Measurements from ENCODE around the gene SLC22A16.

Gene SLC22A16

DNA sequence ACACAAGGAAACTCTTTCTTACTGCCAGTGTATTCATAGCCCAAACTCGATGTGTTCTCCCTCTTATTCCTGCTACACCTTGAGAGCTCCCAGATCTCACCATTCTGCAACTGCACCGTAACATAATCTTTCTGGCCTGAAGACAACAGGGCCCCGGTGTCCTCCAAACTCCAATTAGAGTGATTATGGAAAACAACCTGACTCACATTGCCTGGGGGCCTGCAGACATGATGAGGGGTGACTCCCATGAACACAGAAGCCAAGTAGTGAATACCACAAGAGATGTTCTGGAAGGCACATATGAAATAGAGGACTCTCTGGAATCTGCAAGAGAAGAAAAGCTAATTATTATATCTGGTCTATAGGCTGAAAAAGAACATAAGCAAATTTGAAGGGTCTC lies 19.7 kb downstream of the SLC22A16 start:
- TF ChIP-seq, protein P1, sequence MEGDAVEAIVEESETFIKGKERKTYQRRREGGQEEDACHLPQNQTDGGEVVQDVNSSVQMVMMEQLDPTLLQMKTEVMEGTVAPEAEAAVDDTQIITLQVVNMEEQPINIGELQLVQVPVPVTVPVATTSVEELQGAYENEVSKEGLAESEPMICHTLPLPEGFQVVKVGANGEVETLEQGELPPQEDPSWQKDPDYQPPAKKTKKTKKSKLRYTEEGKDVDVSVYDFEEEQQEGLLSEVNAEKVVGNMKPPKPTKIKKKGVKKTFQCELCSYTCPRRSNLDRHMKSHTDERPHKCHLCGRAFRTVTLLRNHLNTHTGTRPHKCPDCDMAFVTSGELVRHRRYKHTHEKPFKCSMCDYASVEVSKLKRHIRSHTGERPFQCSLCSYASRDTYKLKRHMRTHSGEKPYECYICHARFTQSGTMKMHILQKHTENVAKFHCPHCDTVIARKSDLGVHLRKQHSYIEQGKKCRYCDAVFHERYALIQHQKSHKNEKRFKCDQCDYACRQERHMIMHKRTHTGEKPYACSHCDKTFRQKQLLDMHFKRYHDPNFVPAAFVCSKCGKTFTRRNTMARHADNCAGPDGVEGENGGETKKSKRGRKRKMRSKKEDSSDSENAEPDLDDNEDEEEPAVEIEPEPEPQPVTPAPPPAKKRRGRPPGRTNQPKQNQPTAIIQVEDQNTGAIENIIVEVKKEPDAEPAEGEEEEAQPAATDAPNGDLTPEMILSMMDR (IDR thresholded peaks at IDR 0.05; ENCODE audit: insufficient read depth, low read depth, low read length, missing control alignments), result no peak
- DNase-seq (ENCODE audit: low read depth), result no peak
- H3K4me3 ChIP-seq (ENCODE audit: low read depth, low read length), result no peak overlapping the region

- DNase-seq (ENCODE audit: low read depth), result no peak
- H3K4me3 ChIP-seq (ENCODE audit: low read depth, low read length), result no peak overlapping the region
- TF ChIP-seq, protein P1 (IDR thresholded peaks at IDR 0.05; ENCODE audit: insufficient read depth, low read depth, low read length, missing control alignments), result no peak
Measured at GRCh38 chr6:110449541-110449895, 26.9 kb downstream of the SLC22A16 start.

DNA sequence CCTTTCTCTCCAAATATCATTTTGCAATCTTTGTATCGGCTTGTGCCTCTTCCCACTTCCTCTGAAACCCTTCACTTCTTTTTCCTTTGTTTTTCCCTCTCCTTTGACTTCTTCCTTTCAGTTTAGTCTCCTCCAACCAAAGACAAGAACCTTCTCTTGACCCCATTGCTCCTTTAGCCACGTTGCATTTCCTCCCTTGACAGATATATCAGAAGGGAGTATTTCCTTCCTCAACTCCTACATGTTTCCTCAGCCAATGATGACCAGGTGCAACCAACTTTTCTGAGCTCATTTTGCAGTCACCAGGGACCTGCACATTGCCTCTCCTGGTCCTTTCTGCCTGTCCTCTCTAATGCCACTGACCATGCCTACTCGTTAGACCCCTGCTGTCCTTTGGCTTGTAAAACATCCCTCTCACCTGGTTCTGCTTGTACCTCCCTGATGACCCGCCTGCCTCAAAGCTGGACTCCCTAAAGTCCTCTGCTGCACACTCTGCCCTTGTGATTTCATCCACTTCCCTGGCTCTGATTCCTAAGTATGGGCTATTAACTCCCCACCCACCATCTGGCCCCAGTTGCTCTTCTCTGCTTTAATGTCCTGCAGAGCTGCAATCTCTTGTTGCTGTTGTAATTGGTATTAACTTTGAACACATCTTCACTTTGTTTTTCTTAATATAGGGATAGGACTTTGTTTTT lies 27.4 kb downstream of the SLC22A16 start:
- H3K4me3 ChIP-seq (ENCODE audit: low read depth, low read length), result no peak overlapping the region

GRCh38 chr6:110447761-110448160 lies 28.7 kb downstream of the SLC22A16 start:
- no peak overlapping the region for H3K4me3 ChIP-seq (ENCODE audit: low read depth, low read length)
- TF ChIP-seq, protein P1 (IDR thresholded peaks at IDR 0.05; ENCODE audit: insufficient read depth, low read depth, low read length, missing control alignments), result no peak
- no peak for DNase-seq (ENCODE audit: low read depth)

More for the DNA sequence above, 27.4 kb downstream of the SLC22A16 start:
- no peak for DNase-seq (ENCODE audit: low read depth)
- TF ChIP-seq, protein P1 (IDR thresholded peaks at IDR 0.05; ENCODE audit: insufficient read depth, low read depth, low read length, missing control alignments), result no peak

DNA sequence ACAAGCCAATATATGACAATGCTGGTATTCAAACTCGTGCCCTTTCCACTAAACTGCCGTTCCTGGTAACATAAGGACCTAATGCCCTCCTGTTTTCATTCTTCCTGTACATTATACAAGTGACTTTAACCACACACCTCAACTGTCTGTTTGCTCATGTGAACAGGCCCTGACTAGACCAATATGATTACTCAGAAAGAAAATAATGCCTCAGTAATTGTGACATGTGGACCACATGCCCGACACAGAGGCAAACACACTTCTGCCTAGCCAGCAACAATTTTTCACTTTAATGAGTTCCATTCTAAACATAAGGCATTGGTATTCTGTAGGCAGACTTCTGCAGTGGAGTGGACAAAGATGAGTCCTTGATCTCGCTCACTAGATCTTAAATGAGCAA lies 30.0 kb downstream of the SLC22A16 start:
- TF ChIP-seq, protein P1 (IDR thresholded peaks at IDR 0.05; ENCODE audit: insufficient read depth, low read depth, low read length, missing control alignments), result no peak
- no peak for DNase-seq (ENCODE audit: low read depth)

GRCh38 chr6:110440026-110440425 lies 36.4 kb downstream of the SLC22A16 start:
- TF ChIP-seq, protein P1 (IDR thresholded peaks at IDR 0.05; ENCODE audit: insufficient read depth, low read depth, low read length, missing control alignments), result no peak
- no peak for DNase-seq (ENCODE audit: low read depth)
- H3K4me3 ChIP-seq (ENCODE audit: low read depth, low read length), result no peak overlapping the region

More for the DNA sequence above, 30.0 kb downstream of the SLC22A16 start:
- H3K4me3 ChIP-seq (ENCODE audit: low read depth, low read length), result no peak overlapping the region

DNA sequence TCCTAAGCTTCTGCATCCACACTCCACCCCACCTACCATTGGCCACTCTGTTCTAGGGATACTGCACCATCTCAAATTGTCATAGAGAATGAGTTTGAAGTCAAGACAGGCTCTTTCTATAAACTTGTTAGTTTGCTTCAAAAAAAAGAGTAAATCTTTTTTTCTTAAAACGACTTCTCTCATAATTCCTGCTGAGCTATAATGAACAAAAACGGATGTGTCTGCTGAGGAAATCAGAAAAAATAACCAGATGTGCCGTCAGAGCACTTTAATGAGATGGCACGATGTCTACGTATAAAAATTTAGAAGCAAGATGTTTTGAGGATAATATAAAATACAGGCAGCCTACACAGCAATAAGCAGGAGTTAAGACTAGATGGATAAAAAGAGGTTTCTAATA lies 37.1 kb downstream of the SLC22A16 start:
- TF ChIP-seq, protein P1 (IDR thresholded peaks at IDR 0.05; ENCODE audit: insufficient read depth, low read depth, low read length, missing control alignments), result no peak
- DNase-seq (ENCODE audit: low read depth), result no peak
- no peak overlapping the region for H3K4me3 ChIP-seq (ENCODE audit: low read depth, low read length)
